M059J (cell line): ENCODE data around the gene LSM2. TPM values are rescaled to one million over a fixed set of nuclear protein-coding genes. Genes with fewer than 3 reads are reported as not detected.
"Not testable (repeated sequence)": the region's sequence is repeated elsewhere in the genome, so short reads cannot be mapped to it uniquely, and the experiment has no call there.

Source experiments
- DNase-seq: peaks from one replicate; pipeline ENCODE4 v3.0.0-alpha.2; 2012; ENCODE audit warnings: low read depth
- total RNA-seq: library from RNA; depleted of rRNA; stranded (reverse); fragments of >200 nt; shearing (Covaris generic); gene quantifications from 2 replicates; pipeline ENCODE4 v1.2.3, GENCODE V29; 2014

LSM2 gene
- total RNA-seq, 1 experiment from 2014 or later, result 162 TPM

DNA sequence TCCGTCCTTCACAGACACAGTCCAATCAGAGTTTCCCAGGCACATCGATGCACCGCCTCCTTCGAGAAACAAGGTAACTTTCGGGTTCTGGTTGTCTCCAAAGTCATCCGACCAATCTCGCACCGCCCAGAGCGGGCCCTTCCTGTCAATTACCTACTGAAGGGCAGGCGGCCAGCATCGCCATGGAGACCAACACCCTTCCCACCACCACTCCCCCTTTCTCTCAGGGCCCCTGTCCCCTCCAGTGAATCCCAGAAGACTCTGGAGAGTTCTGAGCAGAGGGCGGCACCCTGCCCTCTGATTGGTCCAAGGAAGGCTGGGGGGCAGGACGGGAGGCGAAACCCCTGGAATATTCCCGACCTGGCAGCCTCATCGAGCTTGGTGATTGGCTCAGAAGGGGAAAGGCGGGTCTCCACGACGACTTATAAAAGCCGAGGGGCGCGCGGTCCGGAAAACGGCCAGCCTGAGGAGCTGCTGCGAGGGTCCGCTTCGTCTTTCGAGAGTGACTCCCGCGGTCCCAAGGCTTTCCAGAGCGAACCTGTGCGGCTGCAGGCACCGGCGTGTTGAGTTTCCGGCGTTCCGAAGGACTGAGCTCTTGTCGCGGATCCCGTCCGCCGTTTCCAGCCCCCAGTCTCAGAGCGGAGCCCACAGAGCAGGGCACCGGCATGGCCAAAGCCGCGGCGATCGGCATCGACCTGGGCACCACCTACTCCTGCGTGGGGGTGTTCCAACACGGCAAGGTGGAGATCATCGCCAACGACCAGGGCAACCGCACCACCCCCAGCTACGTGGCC, 20.7 kb upstream of the LSM2 start, which contains the start of gene HSPA1B:
TSS of gene HSPA1B (plus strand) at position 453 of the 794 bp plus-strand sequence. CDS start at position 666, 213 bp downstream.
- DNase-seq, result peak; percentile 100

- DNase-seq, result peak; percentile 93
Observed at GRCh38 chr6:31826793-31827285, 20.1 kb upstream of the LSM2 start.

DNA sequence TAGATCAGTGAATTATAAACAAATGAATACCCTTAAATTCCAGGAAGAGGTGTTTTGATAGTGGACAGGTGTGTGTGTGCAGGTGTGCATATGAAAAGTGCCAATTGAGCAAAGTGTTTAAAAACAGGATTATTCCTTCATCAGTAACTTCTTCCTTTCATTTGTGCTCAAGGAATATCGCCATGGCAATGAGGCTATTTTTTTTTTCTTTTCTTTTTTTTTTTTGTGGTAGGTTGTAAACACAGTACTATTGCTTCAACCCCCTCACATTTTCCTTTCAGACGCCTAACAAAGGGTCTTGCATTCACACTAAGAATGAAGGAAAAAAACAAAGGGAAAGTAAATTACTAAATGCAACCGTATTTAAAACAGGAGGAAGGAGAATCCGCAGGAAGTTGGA, 18.8 kb upstream of the LSM2 start:
- DNase-seq, result peak; percentile 15

DNA sequence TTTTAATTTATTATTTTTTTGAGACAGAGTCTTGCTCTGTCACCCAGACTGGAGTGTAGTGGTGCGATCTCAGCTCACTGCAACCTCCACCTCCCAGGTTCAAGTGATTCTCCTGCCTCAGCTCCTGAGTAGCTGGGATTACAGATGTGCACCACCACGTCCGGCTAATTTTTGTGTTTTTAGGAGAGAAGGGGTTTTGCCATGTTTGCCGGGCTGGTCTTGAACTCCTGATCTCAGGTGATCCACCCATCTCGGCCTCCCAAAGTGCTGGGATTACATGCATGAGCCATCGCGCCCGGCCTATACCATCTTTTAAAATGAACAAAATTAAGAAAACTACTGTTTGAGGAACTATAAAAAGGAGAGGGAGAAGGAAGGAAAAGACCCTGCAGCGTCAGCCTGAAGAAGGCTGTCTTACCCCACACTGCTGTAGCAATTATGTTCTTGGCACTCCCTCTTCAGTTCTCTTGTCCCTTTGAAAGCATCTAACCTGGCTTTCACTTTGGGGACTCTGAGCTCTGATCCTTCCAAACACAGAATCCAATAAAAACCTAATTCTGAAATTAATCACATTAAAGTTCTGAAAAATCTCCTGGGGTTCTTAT, 16.9 kb upstream of the LSM2 start:
- not testable (repeated sequence) for DNase-seq

GRCh38 chr6:31822036-31822821, 15.5 kb upstream of the LSM2 start:
- DNase-seq, result peak; percentile 91

- DNase-seq, result peak; percentile 76
Observed at GRCh38 chr6:31821301-31822035, 14.7 kb upstream of the LSM2 start.

DNA sequence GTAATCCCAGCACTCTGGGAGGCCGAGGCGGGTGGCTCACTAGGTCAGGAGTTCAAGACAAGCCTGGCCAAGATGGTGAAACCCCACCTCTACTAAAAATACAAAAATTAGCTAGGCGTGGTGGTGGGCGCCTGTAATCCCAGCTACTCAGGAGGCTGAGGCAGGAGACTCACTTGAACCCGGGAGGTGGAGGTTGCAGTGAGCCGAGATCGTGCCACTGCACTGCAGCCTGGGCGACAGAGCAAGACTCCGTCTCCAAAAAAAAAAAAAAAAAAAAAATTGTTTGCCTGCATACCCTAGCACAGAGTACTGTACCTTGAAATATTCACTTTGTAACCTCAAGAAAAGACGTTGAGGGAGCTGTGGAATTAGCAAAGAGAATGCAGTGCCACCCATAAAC, 13.6 kb upstream of the LSM2 start:
- DNase-seq, result not testable (repeated sequence)

- DNase-seq, result peak; percentile 14
Observed at GRCh38 chr6:31819871-31820299, 13.1 kb upstream of the LSM2 start.

DNA sequence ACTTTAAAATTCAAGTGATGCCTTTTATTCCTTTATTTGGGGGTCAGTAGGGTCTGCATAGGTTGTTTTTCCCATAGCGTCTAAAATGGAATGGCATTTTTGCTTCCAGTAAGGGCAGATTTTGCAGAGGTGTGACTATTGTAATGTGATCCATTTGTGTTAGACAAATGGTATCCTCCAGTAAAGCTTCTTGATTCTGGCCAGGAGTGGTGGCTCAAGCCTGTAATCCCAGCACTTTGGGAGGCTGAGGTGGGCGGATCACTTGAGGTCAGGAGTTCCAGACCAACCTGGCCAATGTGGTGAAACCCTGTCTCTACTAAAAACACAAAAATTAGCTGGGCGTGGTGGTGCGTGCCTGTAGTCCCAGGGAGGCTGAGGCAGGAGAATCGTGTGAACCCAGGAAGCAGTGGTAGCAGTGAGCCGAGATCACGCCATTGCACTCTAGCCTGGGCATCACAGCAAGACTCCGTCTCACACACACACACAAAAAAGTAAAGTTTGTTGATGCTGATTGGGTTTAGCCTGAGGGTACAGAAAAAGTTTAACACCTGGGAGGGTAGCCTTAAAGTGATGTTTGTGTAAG, 11.3 kb upstream of the LSM2 start:
- peak; percentile 30 for DNase-seq

DNA sequence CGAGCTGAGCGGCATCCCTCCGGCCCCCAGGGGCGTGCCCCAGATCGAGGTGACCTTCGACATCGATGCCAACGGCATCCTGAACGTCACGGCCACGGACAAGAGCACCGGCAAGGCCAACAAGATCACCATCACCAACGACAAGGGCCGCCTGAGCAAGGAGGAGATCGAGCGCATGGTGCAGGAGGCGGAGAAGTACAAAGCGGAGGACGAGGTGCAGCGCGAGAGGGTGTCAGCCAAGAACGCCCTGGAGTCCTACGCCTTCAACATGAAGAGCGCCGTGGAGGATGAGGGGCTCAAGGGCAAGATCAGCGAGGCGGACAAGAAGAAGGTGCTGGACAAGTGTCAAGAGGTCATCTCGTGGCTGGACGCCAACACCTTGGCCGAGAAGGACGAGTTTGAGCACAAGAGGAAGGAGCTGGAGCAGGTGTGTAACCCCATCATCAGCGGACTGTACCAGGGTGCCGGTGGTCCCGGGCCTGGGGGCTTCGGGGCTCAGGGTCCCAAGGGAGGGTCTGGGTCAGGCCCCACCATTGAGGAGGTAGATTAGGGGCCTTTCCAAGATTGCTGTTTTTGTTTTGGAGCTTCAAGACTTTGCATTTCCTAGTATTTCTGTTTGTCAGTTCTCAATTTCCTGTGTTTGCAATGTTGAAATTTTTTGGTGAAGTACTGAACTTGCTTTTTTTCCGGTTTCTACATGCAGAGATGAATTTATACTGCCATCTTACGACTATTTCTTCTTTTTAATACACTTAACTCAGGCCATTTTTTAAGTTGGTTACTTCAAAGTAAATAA, 10.6 kb upstream of the LSM2 start:
- DNase-seq, result peak; percentile 23

GRCh38 chr6:31815025-31815838, 8.5 kb upstream of the LSM2 start, which contains the start of the genes HSPA1A and HSPA1L:
HSPA1A (plus strand) TSS chr6:31815543; CDS start chr6:31815757, 214 bp downstream.
HSPA1L (minus strand) TSS chr6:31815283; CDS start chr6:31811972, 3,311 bp downstream.
- DNase-seq, result peak; percentile 99

GRCh38 chr6:31814677-31815024, 7.9 kb upstream of the LSM2 start:
- peak; percentile 100 for DNase-seq

- no peak for DNase-seq
Observed at GRCh38 chr6:31813465-31813849, 6.7 kb upstream of the LSM2 start.

- no peak for DNase-seq
Observed at GRCh38 chr6:31811645-31812044, 4.9 kb upstream of the LSM2 start.

GRCh38 chr6:31808599-31808998, 1.8 kb upstream of the LSM2 start:
- not testable (repeated sequence) for DNase-seq

DNA sequence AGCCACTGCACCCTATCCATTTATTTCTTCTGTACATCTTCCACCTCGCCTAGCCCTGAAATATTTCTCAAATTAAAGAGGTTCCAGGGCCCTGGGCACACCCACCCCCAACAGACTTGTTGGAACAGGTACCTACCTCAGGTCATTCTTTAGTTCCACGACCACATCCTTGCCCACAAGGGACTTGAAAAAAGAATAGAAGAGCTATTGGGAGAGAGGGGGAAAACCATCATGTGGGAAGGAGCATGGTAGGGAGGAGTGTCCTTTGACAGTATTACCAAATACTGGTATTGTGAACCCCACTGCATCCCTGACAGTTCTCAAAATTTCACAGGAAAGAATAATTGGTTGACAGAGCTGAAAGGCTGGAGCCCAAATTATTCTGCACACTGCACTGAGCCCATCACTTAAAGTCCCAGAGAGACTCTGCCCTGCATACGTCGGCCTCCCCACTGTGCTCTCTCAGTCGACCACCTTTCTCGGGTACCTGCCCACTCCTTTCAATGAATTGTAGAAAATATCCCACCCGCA, 762 bp downstream of the LSM2 start:
- DNase-seq, result no peak

- DNase-seq, result not testable (repeated sequence)
Observed at GRCh38 chr6:31801031-31801927, 5.5 kb downstream of the LSM2 start.

DNA sequence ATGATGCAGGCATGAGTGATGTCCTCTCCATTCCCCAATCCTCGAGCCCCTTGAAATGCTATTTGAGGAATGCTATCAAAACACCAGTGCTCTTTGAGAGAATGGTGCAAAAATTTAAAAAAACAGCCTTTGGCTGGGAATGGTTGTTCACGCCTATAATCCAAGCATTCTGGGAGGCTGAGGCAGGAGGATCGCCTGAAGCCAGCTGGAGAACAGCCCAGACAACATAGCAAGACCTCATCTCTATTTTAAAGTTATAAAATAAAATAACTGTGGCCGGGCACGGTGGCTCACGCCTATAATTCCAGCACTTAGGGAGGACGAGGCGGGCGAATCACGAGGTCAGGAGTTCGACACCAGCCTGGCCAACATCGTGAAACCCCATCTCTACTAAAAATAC, 7.0 kb downstream of the LSM2 start:
- DNase-seq, result no peak
